GM12872 (cell line): ENCODE data around the gene CABP5.

Source experiments
- CTCF ChIP-seq: IDR thresholded peaks from 3 replicates; pipeline ENCODE4 v1.5.1; 2011; ENCODE audit warnings: low read depth, mild to moderate bottlenecking, low read length, moderate library complexity; ENCODE audit not compliant: insufficient read depth

Gene CABP5

GRCh38 chr19:48043675-48044258, at the start of gene CABP5:
Gene CABP5, minus strand, starts transcription at chr19:48044079. Its CDS starts 157 bp downstream, at chr19:48043922.
- no peak for TF ChIP-seq CTCF

- TF ChIP-seq CTCF: no peak
These were observed 46.5 kb upstream of the CABP5 start for GRCh38 chr19:48090281-48090802.

GRCh38 chr19:48085904-48086864, 42.3 kb upstream of the CABP5 start:
- peak; percentile 43; the same call in 1 of the 3 replicates for TF ChIP-seq CTCF

GRCh38 chr19:48085076-48085475, 41.2 kb upstream of the CABP5 start:
- no peak for TF ChIP-seq CTCF

GRCh38 chr19:48081106-48081505, 37.2 kb upstream of the CABP5 start:
- TF ChIP-seq CTCF: no peak

GRCh38 chr19:48069435-48069834, 25.6 kb upstream of the CABP5 start:
- no peak for TF ChIP-seq CTCF

- TF ChIP-seq CTCF: no peak
These were observed 20.6 kb upstream of the CABP5 start for GRCh38 chr19:48064509-48064908.
